ENCODE measurements around the gene MBD6.
"Not testable (repeated sequence)": the region's sequence is repeated elsewhere in the genome, so short reads cannot be mapped to it uniquely, and the experiment has no call there.

The MBD6 gene

GRCh38 chr12:57488402-57489156 is 34.0 kb upstream of the MBD6 start:
- DNase-seq (ENCODE audit: low spot score): no peak

GRCh38 chr12:57489157-57489641 is 33.4 kb upstream of the MBD6 start:
- no peak for DNase-seq (ENCODE audit: low spot score)

- DNase-seq (ENCODE audit: low spot score): no peak
These were observed 32.5 kb upstream of the MBD6 start for GRCh38 chr12:57490126-57490525.

GRCh38 chr12:57491393-57492280 is 31.0 kb upstream of the MBD6 start:
- DNase-seq (ENCODE audit: low spot score): no peak

- DNase-seq (ENCODE audit: low spot score): not testable (repeated sequence)
These were observed 27.4 kb upstream of the MBD6 start for GRCh38 chr12:57495051-57495701.

- no peak for DNase-seq (ENCODE audit: low spot score)
These were observed 25.8 kb upstream of the MBD6 start for GRCh38 chr12:57496822-57497221.

GRCh38 chr12:57497223-57498131 is 25.1 kb upstream of the MBD6 start:
- no peak for DNase-seq (ENCODE audit: low spot score)

GRCh38 chr12:57498132-57498502 is 24.5 kb upstream of the MBD6 start:
- no peak for DNase-seq (ENCODE audit: low spot score)

- DNase-seq (ENCODE audit: low spot score): no peak
These were observed 24.1 kb upstream of the MBD6 start for GRCh38 chr12:57498571-57498970.

GRCh38 chr12:57500213-57500612 is 22.4 kb upstream of the MBD6 start:
- no peak for DNase-seq (ENCODE audit: low spot score)

GRCh38 chr12:57502311-57502969 is 20.2 kb upstream of the MBD6 start:
- DNase-seq (ENCODE audit: low spot score): not testable (repeated sequence)

GRCh38 chr12:57506541-57506940 is 16.1 kb upstream of the MBD6 start:
- DNase-seq (ENCODE audit: low spot score): not testable (repeated sequence)

GRCh38 chr12:57507796-57508195 is 14.8 kb upstream of the MBD6 start:
- not testable (repeated sequence) for DNase-seq (ENCODE audit: low spot score)

- DNase-seq (ENCODE audit: low spot score): no peak
These were observed 11.5 kb upstream of the MBD6 start for GRCh38 chr12:57511161-57511560.

- DNase-seq (ENCODE audit: low spot score): no peak
These were observed 10.9 kb upstream of the MBD6 start for GRCh38 chr12:57511588-57512325.

- DNase-seq (ENCODE audit: low spot score): no peak
These were observed 10.0 kb upstream of the MBD6 start for GRCh38 chr12:57512665-57513064.

GRCh38 chr12:57513266-57513665 is 9.4 kb upstream of the MBD6 start:
- no peak for DNase-seq (ENCODE audit: low spot score)

- DNase-seq (ENCODE audit: low spot score): not testable (repeated sequence)
These were observed 8.9 kb upstream of the MBD6 start for GRCh38 chr12:57513677-57514076.

GRCh38 chr12:57514246-57514645 is 8.4 kb upstream of the MBD6 start:
- DNase-seq (ENCODE audit: low spot score): not testable (repeated sequence)

GRCh38 chr12:57514720-57515407 is 7.8 kb upstream of the MBD6 start:
- DNase-seq (ENCODE audit: low spot score): no peak
